ENCODE measurements around the gene UGT1A5.

The UGT1A5 gene

DNA sequence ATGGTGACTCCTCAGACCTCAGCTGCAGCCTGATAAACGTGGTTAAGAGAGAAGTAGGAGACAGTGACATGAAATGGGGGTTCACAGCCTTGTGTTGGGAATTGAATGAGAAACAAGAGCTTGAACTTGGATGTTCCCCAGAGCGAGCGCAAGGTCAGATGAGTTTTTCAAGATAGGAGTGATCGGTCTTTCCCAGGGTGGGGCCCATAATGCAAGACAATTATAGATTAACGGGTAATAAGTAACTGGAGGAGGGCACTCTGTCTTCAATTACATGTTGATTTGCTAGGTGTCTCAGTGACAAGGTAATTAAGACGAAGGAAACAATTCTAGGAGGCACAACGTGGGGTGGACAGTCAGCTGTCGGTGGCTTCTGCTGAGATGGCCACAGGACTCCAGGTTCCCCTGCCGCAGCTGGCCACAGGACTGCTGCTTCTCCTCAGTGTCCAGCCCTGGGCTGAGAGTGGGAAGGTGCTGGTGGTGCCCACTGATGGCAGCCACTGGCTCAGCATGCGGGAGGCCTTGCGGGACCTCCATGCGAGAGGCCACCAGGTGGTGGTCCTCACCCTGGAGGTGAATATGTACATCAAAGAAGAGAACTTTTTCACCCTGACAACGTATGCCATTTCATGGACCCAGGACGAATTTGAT lies at the start of gene UGT1A5:
TSS of gene UGT1A5 (plus strand) at position 297 of the 651 bp plus-strand sequence. CDS start at position 382, 85 bp downstream.
- DNase-seq: no peak

DNA sequence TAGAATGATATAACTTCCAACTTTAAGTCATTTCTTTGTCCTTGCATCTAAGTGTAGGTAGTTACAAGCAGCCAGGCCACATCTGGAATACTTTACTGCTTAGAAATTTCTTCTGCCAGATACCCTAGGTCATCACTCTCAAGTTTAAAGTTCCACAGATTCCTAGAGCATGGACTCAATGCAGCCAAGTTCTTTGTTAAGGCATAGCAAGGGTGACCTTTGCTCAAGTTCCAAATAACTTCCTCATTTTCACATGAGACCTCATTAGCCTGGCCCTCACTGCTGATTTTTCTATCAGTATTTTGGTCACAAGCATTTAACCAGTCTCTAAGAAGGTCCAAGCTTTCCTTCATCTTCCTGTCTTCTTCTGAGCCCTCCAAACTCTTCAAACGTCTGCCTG lies 48.8 kb upstream of the UGT1A5 start:
- no peak for DNase-seq

DNA sequence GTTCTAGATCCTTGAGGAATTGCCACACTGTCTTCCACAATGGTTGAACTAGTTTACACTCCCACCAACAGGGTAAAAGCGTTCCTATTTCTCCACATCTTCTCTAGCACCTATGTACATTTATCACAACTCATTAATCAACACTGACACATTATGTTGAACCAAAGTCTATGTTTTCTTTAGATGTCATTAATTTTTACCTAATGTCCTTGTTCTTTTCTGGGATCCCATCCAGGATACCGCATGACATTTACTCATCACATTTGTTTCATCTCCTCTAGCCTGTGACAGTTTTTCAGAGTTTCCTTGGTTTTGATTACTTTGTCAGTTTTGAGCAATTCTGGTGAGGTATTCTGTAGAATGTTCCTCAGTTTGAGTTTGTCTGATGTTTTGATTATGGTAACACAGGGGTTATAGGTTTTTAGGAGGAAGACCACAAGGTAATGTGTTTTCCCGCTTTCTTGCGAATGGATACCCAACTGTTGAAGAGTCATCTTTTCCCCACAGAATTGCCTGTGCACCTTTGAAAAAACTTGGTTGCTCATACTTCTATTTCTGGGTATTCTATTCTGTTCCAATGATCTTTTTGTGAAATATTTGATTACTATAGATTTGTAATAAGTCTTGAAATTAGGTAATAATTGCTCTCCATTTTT lies 44.0 kb upstream of the UGT1A5 start:
- no peak for DNase-seq

DNA sequence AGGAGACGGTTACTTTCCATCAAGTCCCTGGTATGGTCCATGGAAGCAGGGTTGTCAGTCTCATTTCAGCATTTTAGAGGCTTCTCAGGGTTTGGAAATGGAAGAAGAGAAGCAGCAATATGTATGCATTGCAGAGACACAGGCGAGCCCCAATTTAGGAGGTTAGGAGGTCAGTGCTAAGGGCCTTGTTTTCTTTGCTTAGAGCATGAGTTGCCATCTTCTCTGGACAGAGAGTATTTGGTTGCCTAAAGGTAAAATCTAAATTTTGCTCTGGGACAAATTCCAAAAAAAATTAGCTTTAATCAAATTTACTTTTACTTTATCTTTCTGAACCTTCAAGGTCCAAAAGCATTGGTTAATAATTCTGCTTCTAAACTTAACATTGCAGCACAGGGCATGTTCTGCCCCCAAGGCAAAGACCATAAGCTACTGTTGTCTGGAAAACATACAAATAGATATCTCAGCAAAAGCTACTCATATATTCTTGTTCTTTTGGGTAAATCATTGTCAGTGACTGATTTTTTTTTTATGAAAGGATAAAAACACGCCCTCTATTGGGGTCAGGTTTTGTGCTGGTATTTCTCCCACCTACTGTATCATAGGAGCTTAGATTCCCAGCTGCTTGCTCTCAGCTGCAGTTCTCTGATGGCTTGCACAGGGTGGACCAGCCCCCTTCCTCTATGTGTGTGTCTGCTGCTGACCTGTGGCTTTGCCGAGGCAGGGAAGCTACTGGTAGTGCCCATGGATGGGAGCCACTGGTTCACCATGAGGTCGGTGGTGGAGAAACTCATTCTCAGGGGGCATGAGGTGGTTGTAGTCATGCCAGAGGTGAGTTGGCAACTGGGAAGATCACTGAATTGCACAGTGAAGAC lies 41.2 kb upstream of the UGT1A5 start, which contains the start of gene UGT1A9:
TSS of gene UGT1A9 (plus strand) at position 609 of the 872 bp plus-strand sequence. CDS start at position 646, 37 bp downstream.
- DNase-seq: no peak

DNA sequence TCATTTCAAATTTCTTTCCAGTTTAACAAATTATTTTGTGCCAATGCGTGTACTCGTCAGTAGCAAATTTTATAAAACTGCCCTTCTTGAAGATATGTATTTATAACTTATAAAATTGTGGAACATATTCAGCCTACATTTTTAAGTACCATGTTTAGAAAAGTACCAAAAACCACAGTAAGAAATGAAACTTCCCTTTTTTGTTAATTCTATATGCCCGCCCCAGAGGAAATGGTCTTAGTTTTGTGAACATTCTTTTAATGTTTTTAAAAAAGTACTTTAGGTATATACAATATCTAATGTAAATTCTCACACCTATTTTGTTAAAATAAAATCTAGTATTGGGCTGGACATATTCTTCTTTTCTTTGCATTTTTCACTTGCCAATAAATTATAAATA lies 39.8 kb upstream of the UGT1A5 start:
- no peak for DNase-seq

DNA sequence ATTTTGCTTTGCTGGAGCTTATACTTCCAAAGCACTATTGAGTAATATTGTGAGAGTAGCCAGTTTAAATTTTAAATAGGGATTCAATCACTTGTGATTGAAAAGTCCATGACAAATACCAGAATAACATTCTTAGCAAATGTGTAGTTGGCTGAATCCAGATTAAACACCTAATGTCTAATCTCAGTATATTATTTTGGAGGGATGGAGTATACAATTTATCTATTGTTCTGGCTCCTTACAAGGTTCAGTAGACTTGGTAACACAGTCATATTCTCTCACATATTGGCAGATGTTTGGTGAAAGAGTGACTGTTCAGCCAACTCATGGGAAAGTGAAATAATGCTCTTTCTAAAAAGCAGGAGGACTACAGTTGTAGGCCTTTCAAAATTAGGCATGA lies 38.8 kb upstream of the UGT1A5 start:
- DNase-seq: no peak

DNA sequence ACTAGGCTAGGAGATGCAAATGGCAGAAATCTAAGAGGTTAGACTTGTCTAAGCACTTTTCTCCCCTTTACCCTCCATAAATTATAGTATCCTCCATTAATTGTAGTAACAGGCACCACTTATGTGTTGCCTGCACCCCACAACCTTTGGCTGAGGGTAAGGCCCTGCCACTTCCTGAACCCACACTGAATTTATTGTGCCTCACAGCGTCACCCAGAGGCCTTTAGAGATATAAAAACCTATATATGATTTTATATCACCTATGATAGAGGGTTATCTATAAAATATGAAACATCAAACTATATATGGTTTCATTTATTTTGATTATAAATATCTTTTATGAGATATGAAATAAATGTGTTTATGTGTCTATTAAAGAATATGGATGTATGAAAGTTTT lies 38.4 kb upstream of the UGT1A5 start:
- DNase-seq: no peak

DNA sequence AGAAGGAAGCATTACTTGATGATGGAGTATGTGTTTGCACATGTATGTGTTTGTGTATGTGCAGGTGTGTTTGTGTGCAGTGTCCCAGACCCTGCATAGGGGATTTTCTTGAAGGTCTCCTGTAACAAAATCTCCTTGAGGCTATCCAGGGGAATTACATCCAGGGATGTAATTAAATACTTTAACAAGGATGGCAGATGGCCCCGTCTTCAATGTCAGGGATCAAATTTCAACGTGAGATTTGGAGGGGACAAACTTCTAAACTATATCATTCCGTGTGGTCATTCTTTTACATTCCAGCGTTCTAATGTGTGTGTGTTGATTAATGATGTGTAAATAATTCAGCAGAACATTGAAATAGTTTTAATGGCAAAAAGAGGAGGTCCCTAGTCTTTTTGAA lies 37.7 kb upstream of the UGT1A5 start:
- DNase-seq: no peak

DNA sequence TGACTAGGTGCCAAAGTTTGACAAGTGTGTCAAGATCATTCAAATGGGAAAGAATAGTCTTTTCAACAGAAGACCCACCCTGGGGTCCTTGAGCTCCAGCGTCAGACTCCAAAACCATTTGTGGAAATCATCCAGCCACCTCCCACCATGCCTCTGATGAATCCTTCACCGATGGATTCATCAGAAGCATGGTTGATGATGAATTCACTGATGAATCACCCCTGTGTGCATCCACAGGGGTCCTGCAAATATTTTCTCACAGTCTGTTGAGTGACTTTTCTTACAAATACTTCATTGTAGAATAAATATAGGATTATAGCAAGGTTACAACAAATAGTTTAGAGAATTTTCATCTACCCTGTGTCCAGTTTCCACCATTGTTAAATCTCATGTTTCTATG lies 36.7 kb upstream of the UGT1A5 start:
- DNase-seq: no peak

DNA sequence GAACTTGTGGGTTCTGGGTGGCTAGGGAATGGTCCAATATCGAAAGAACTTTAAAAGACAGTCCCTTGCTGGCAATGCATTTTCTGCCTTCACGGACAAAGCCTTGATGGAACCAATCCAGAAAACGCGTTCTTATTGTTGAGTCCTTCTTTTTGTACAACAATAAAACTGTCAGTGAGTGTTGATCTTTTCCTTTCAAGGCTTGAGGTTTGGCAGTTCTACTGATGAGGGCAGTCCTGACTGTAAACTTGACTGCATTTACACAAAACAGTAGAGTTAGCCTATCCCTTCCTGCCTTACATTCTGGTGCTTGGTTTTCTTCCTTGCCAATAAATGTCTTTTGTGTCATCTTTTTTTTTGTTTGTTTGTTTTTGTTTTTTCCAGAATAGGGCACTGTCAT lies 33.5 kb upstream of the UGT1A5 start:
- DNase-seq: no peak

DNA sequence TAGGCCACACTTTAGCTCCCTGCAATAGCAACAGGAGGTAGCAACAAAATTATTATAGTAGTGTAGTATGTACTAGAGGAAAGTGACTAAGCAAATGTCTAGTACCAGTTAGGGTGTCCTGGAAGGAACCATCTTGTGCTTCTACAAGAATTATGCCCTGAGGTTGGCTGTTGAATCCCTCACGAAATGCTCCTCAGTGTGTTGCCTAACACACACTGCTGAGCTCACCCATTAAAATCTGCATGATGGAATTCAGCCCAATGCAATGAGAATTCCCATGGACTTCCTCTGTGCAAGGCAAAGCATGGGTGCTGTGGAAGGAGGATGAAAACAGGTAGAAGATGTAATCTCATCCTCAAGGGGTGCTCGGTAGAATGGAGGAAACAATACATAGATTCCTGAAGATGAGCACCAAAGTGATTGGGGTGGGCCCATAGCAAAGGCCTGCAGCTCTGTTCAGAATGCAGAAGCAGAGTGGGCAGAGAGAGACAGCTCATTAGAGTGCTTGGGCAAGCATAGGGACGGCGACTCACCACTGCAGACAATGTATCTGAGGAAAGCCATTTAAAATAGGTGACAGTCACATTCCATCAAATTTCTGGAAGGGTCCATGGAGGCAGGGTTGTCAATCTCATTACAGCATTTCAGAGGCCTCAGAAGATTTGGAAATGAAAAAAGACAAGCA lies 32.2 kb upstream of the UGT1A5 start:
- DNase-seq: no peak

DNA sequence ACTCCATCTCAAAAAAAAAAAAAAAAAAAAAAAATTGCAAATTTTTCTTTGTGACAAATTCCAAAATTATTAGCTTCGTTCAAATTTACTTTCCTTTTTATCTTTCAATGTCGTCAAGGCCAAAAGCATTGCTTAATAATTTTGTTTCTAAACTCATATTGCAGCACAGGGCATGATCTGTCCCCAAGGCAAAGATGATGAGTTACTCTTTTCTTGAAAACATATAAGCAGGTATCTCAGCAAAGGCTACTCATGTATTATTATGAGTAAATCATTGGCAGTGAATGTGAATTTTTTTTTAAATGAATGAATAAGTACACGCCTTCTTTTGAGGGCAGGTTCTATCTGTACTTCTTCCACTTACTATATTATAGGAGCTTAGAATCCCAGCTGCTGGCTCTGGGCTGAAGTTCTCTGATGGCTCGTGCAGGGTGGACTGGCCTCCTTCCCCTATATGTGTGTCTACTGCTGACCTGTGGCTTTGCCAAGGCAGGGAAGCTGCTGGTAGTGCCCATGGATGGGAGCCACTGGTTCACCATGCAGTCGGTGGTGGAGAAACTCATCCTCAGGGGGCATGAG lies 31.1 kb upstream of the UGT1A5 start, which contains the start of gene UGT1A7:
TSS of gene UGT1A7 (plus strand) at position 381 of the 579 bp plus-strand sequence. CDS start at position 418, 37 bp downstream.
- DNase-seq: no peak

DNA sequence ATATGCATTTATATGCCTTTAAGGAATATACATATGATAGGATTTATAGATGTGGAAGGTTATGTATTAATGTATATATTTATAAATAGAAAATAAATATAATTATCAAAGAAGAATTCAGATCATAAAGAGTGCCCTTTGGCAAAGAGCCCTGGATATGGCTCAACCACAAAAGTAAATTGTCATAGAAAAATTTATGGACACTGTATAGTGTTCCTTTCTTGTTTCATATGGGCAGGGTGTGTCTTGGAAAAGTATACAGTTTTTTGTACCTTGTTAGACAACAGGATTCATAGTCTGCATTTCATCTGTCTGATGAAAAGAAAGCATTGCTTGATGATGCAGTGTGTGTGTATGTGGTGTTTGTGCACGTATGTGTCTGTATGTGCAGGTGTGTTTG lies 28.1 kb upstream of the UGT1A5 start:
- no peak for DNase-seq

DNA sequence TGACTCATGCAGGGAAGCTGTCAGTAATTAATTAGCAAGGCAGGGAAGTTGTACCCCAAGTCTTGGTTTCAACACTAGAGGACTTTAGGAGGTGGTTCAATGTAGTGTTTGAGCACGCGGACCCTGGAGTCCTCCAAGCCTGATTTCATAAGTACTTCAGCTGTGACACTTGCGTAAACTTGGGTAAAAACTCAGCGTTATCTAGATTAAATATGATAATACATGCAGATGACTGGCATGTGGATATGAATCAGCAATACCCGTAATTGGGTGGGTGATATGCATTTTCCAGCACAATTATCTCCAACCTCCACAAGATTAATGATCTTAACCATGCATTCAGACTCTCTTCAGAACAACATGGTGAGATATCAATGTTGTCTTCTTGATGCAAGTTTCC lies 25.8 kb upstream of the UGT1A5 start:
- no peak for DNase-seq

DNA sequence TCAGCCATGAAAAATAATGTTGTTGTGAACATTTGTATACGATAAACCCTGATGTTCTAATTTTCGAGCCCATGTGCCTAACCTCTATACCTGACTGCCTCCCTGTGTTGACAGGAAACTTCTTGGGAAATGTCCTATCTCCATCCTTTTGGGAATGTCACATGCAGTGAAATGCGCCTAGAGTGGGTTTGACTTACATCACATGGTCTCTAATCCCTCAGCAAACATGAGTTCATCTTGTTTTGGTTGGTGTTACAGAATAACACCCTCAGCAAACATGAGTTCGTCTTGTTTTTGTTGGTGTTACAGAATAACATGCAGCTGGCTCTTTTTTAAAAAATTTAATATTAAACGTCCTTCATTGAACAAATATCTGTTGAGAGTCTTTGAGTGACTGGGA lies 24.4 kb upstream of the UGT1A5 start:
- DNase-seq: no peak

DNA sequence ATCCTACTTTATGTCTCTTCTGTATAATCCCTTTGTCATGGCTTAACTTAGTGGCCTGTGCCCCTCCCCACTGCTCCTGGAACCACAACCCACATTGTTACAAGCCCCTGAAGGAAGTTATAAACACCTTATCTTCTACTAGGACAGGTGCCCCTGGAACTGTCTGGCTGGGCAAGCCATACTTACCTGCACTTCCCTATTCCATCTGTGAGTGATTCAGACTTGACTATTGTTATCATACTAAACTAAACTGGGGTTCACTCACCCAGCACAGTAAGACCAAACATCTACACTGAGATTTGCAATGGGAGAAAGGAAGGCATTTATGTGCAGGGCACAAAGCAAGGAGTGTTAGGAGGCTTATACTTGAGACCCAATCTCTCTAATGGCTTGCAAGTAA lies 23.7 kb upstream of the UGT1A5 start:
- no peak for DNase-seq

DNA sequence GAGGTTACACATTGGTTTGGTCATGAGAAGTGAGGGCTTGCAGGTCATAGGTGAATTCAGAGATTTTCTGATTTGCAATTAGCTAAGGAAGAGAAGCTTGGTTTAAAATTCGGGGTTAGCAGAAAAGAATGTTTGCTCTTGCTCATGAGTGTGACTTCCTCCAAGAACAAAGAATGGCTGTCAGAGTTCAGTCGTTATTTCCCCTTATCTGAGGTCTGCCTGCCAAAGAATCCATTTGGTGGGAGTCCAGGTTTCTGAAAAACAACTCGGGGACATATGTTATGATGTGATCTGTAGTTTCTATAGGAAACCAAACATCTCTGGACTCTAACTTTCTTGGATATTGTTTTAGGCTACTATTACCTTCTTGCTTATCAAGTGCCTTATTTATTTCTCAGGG lies 23.2 kb upstream of the UGT1A5 start:
- DNase-seq: no peak

DNA sequence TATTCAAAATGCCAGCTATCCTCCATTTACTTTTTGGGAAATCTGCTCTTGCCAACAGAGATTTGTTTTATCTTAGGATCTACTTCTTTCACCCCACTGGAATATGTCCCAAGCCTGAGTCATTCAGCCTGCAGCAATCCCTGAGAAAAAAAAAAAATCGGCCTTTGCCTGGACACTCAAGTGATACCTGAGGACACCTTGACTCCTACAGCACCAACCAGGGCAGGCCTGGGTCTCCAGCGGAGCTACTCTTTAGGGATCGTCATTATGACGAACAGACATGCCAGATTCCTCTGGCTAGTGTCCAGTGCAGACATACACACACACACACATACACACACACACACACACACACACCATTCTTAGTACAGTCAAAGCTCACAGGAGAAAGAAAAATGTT lies 22.3 kb upstream of the UGT1A5 start:
- DNase-seq: no peak

DNA sequence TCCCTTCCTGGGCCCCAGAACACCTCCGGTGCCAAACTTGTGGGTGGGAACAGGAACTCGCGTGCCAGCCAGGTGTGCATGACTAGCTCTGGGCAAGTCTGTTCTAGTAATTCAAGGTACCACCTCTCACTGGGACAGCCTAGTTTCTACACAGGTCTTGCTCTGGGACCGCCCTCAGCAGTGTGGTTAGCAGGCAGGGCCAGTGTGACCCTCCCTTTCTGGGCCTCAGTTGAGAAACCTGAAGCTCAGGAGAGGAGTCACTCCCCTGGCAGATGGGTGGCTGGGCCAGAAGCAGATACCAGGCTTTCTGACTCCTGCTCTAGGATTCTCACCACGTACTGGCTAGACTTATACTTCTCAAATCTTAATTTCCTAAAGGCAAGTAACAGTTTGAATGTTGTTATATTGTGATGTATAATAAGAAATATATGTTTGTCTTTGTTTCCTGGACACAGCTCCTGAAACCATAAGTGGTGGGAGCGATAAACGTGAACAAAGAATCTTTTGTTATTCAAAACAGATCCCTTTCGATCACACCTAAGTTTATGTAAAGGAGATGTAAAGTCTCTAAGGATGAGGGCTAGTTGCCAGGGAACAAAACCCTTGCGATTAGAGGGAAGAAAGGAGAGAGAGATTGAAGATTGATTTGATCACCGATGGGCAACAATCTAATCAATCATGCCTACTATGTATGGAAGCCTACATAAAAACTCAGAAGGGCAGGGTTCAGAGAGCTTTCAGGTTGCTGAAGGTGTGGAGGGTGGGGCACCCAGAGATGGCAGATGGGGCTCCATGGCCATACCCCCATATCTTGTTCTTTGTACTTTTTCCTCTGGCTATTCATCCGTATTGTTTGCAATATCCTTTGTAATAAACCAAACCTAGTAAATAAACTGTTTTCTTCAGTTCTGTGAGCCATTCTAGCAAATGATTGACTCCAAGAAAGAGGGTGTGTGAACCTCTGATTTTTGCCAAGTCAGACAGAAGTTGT lies 21.0 kb upstream of the UGT1A5 start:
- DNase-seq: no peak

DNA sequence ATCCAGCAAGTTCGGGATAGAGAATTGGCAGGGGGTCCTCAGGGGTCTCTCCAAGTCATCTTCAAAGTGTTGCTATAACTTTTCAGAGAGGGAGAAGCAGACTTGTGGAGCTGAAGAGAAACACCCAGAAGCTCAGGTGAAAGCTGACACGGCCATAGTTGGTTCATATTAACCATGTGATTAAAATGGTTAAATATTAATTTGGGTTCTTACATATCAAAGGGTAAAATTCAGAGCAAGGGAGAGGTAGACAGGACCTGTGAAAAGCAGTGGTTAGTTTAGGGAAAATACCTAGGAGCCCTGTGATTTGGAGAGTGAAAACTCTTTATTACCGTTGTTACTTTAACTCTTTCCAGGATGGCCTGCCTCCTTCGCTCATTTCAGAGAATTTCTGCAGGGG lies 20.1 kb upstream of the UGT1A5 start, which contains the start of gene UGT1A6:
TSS of gene UGT1A6 (plus strand) at position 243 of the 400 bp plus-strand sequence. CDS start at position 358, 115 bp downstream.
- DNase-seq: no peak

DNA sequence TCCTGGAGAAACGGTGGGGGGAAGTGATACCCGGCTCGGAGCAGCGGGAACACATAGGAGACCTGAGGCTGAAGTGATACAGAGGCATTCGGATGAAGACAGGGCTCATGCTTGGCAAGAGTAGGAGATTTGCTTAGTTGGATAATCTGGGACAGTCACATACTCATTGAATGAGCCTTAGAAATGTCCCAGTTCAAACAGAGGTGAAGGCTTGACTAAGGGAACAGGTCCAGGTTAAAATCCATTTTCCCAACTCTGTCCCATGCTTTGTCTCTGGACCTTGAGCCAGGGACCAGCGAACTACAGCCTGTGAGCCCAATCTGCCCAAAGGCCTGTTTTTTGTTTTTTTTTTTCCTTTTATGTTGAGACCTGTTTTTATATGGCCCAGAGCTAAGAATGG lies 18.7 kb upstream of the UGT1A5 start:
- no peak for DNase-seq

Measured in NK-92 treated with Interleukin-12 subunit alpha and Interleukin-12 subunit beta, amount 100 ng/mL, for 24 hours (cell line).